Measurements from ENCODE around the gene APPL1.
"Not testable (repeated sequence)": the region's sequence is repeated elsewhere in the genome, so short reads cannot be mapped to it uniquely, and the experiment has no call there.

The APPL1 gene

GRCh38 chr3:57279685-57280084, 52.2 kb downstream of the APPL1 start:
- Histone ChIP-seq H3K36me3 (ENCODE audit: control insufficient read depth, insufficient read depth, low read length) (peaks cover 2% of the 10 kb centered on the region), H3K9ac (ENCODE audit: low read length) (no peak overlapping the region), H3K27ac (ENCODE audit: low read depth, low read length) (no peak overlapping the region), H3K4me1 (ENCODE audit: control insufficient read depth, insufficient read depth, low read length) (no peaks in the 10 kb centered on the region), H3K27me3 (ENCODE audit: control insufficient read depth, insufficient read depth, low read length) (no peaks in the 10 kb centered on the region), H3K4me3 (ENCODE audit: low read length) (no peak overlapping the region)

GRCh38 chr3:57281715-57282114, 54.2 kb downstream of the APPL1 start:
- Histone ChIP-seq H3K27me3 (ENCODE audit: control insufficient read depth, insufficient read depth, low read length) (no peaks in the 10 kb centered on the region), H3K4me3 (ENCODE audit: low read length) (no peak overlapping the region), H3K9ac (ENCODE audit: low read length) (no peak overlapping the region), H3K4me1 (ENCODE audit: control insufficient read depth, insufficient read depth, low read length) (no peaks in the 10 kb centered on the region), H3K36me3 (ENCODE audit: control insufficient read depth, insufficient read depth, low read length) (no peaks in the 10 kb centered on the region), H3K27ac (ENCODE audit: low read depth, low read length) (no peak overlapping the region)

DNA sequence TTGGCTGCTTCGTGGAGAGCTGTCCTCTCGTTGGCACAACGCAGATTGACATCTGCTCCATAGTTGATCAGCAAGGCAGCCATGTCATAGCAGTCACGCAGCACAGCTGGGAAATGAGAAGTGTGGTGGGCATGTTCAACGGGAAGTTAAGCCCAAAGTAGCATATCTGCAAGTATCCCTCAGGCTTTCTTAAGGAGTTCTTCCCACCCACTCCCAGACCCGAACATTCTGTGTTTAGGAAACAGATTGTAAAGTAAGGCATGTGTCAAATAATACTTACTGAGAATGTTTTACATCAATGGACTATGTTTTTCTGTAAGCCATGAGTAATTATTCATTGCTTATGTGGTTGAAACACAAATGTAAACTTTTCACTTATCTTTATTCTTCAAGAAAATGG, 55.8 kb downstream of the APPL1 start:
- no peaks in the 10 kb centered on the region for H3K4me1 ChIP-seq (ENCODE audit: control insufficient read depth, insufficient read depth, low read length)
- H3K9ac ChIP-seq (ENCODE audit: low read length) = no peak overlapping the region
- H3K4me3 ChIP-seq (ENCODE audit: low read length) = no peak overlapping the region
- H3K27me3 ChIP-seq (ENCODE audit: control insufficient read depth, insufficient read depth, low read length) = no peaks in the 10 kb centered on the region
- no peaks in the 10 kb centered on the region for H3K36me3 ChIP-seq (ENCODE audit: control insufficient read depth, insufficient read depth, low read length)
- H3K27ac ChIP-seq (ENCODE audit: low read depth, low read length) = no peak overlapping the region

GRCh38 chr3:57287205-57287604, 59.7 kb downstream of the APPL1 start:
- no peaks in the 10 kb centered on the region for H3K27me3 ChIP-seq (ENCODE audit: control insufficient read depth, insufficient read depth, low read length)
- no peak overlapping the region for H3K4me3 ChIP-seq (ENCODE audit: low read length)
- no peak overlapping the region for H3K9ac ChIP-seq (ENCODE audit: low read length)
- H3K27ac ChIP-seq (ENCODE audit: low read depth, low read length) = no peak overlapping the region
- H3K36me3 ChIP-seq (ENCODE audit: control insufficient read depth, insufficient read depth, low read length) = no peaks in the 10 kb centered on the region
- H3K4me1 ChIP-seq (ENCODE audit: control insufficient read depth, insufficient read depth, low read length) = no peaks in the 10 kb centered on the region

GRCh38 chr3:57288403-57288802, 60.9 kb downstream of the APPL1 start:
- Histone ChIP-seq H3K4me3 (ENCODE audit: low read length) (no peak overlapping the region), H3K27me3 (ENCODE audit: control insufficient read depth, insufficient read depth, low read length) (no peaks in the 10 kb centered on the region), H3K36me3 (ENCODE audit: control insufficient read depth, insufficient read depth, low read length) (no peaks in the 10 kb centered on the region), H3K4me1 (ENCODE audit: control insufficient read depth, insufficient read depth, low read length) (no peaks in the 10 kb centered on the region), H3K27ac (ENCODE audit: low read depth, low read length) (no peak overlapping the region), H3K9ac (ENCODE audit: low read length) (no peak overlapping the region)

DNA sequence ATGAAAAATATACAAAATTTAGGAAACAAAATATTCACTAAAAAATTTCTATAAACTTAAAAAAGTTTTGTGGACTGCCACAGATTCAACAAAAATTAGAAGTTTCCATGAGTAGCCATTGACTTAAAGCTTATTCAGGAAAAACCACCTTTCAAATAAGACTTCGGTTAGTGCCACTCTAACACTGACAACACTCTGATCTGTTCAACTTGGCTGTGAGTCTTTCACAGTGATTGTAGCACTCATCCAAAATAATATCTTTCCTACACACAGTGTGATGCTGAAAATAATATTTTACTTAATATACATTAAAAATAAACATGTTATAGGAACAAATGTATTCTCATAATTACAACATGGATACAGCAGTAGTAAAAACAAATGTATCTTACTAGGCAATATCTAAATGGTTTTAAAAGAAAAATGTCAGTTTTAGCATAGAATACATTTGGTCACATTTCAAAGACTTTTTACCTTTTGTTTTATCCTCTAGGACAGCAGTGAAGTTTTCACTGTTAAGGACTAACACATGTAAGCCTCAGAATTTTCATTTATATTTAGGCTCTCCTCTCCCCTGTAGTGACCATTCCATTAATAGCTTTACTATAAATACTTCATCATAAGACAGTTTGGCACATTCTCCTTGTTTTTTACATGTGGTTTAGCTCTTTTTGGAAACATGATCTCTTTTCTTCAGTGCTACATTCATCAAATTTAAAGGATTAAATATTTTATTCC, 64.8 kb downstream of the APPL1 start, which contains the start of gene ASB14:
Gene ASB14 (minus strand): TSS at position 527 of the 738 bp plus-strand sequence. CDS start 652 bp downstream, outside the sequence.
- Histone ChIP-seq H3K27me3 (ENCODE audit: control insufficient read depth, insufficient read depth, low read length) (no peaks in the 10 kb centered on the region), H3K9ac (ENCODE audit: low read length) (no peak within 1 kb of the TSS), H3K36me3 (ENCODE audit: control insufficient read depth, insufficient read depth, low read length) (no peaks in the 10 kb centered on the region), H3K4me3 (ENCODE audit: low read length) (no peak within 1 kb of the TSS), H3K27ac (ENCODE audit: low read depth, low read length) (no peak within 1 kb of the TSS), H3K4me1 (ENCODE audit: control insufficient read depth, insufficient read depth, low read length) (no peaks in the 10 kb centered on the region)

- Histone ChIP-seq H3K4me3 (ENCODE audit: low read length) (no peak overlapping the region), H3K27me3 (ENCODE audit: control insufficient read depth, insufficient read depth, low read length) (no peaks in the 10 kb centered on the region), H3K9ac (ENCODE audit: low read length) (no peak overlapping the region), H3K4me1 (ENCODE audit: control insufficient read depth, insufficient read depth, low read length) (no peaks in the 10 kb centered on the region), H3K27ac (ENCODE audit: low read depth, low read length) (no peak overlapping the region), H3K36me3 (ENCODE audit: control insufficient read depth, insufficient read depth, low read length) (no peaks in the 10 kb centered on the region)
Measured at GRCh38 chr3:57292897-57293526, 65.5 kb downstream of the APPL1 start.

DNA sequence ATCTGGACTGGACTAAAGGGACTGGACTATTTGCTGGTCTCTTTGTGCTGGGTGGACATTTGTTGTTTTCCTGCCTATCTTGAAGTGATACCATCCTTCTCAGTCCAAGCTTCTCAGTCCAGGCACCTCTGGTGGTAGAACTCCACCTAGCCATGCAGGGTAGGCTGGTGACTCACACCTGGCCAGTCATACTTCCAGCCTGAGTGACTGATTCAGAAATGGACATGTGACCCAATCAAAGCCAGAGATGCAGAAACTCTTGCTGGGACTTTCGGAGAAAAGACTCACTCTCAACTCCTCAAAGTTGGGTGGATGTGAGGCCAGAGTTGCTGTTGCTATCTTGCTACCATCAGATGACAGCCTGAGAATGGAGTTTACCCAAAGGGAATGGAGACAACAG, 70.5 kb downstream of the APPL1 start:
- Histone ChIP-seq H3K27ac (ENCODE audit: low read depth, low read length) (no peak overlapping the region), H3K9ac (ENCODE audit: low read length) (no peak overlapping the region), H3K27me3 (ENCODE audit: control insufficient read depth, insufficient read depth, low read length) (no peaks in the 10 kb centered on the region), H3K4me3 (ENCODE audit: low read length) (no peak overlapping the region), H3K4me1 (ENCODE audit: control insufficient read depth, insufficient read depth, low read length) (no peaks in the 10 kb centered on the region), H3K36me3 (ENCODE audit: control insufficient read depth, insufficient read depth, low read length) (no peaks in the 10 kb centered on the region)

GRCh38 chr3:57303520-57303919, 76.0 kb downstream of the APPL1 start:
- not testable (repeated sequence) for H3K4me3 ChIP-seq (ENCODE audit: low read length); H3K27me3 ChIP-seq (ENCODE audit: control insufficient read depth, insufficient read depth, low read length)

DNA sequence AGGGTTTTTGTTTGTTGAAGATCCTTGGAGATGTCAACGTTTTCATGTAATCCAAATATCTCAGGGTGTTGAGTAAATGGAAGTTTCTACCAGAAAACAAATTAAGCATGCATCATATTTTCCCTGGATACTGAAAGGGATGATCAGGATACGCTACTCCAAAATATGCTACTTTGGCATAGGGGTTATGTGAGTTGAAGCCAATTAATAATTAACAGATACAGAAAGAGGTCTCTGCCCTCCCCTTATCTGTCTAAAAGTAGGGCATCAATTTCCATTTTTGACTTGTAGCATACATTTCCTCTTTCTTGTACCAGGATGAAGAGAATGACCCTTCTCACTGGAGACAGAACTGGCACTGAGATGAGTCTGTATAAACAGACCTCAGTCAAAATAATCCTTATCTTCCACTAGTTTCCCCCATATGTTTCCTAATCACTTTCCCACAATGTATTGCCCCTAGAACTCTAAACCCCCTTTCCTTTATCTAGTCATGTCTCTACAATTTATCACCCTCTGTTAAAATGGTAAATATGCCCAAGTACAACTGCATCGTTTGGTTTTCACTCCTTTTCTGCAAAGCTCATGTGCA, 82.3 kb downstream of the APPL1 start:
- no peaks in the 10 kb centered on the region for H3K4me1 ChIP-seq (ENCODE audit: control insufficient read depth, insufficient read depth, low read length)
- no peak overlapping the region for H3K4me3 ChIP-seq (ENCODE audit: low read length)
- H3K9ac ChIP-seq (ENCODE audit: low read length) = no peak overlapping the region
- H3K36me3 ChIP-seq (ENCODE audit: control insufficient read depth, insufficient read depth, low read length) = no peaks in the 10 kb centered on the region
- no peak overlapping the region for H3K27ac ChIP-seq (ENCODE audit: low read depth, low read length)
- no peaks in the 10 kb centered on the region for H3K27me3 ChIP-seq (ENCODE audit: control insufficient read depth, insufficient read depth, low read length)

More at GRCh38 chr3:57303520-57303919, 76.0 kb downstream of the APPL1 start:
- not testable (repeated sequence) for H3K9ac ChIP-seq (ENCODE audit: low read length); H3K4me1 ChIP-seq (ENCODE audit: control insufficient read depth, insufficient read depth, low read length); H3K36me3 ChIP-seq (ENCODE audit: control insufficient read depth, insufficient read depth, low read length); H3K27ac ChIP-seq (ENCODE audit: low read depth, low read length)

DNA sequence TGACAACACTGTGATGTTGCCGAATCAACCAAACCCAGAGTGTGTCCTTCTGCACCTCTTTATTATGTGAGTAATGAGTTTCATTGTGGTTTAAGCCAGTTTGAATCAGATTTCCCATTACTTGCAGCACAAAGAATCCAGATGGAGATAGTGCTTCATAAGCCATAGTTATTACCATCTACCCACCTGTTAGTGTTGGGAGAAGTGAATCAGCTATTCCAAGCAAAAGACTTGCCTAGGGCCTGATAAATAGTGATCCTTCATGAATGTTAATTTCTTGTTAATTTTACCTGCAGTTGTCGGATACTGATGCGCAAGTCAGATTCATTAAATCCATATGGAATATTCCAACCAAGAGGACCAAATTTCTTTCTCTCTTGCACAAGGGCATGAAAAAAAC, 86.7 kb downstream of the APPL1 start:
- no peaks in the 10 kb centered on the region for H3K4me1 ChIP-seq (ENCODE audit: control insufficient read depth, insufficient read depth, low read length)
- no peaks in the 10 kb centered on the region for H3K36me3 ChIP-seq (ENCODE audit: control insufficient read depth, insufficient read depth, low read length)
- no peaks in the 10 kb centered on the region for H3K27me3 ChIP-seq (ENCODE audit: control insufficient read depth, insufficient read depth, low read length)
- no peak overlapping the region for H3K27ac ChIP-seq (ENCODE audit: low read depth, low read length)
- no peak overlapping the region for H3K4me3 ChIP-seq (ENCODE audit: low read length)
- H3K9ac ChIP-seq (ENCODE audit: low read length) = no peak overlapping the region

Data from rectal smooth muscle tissue (tissue), 1 donor.